Measurements from ENCODE around the gene TMEM97. TPM values are rescaled to one million over a fixed set of nuclear protein-coding genes. Genes with fewer than 3 reads are reported as not detected.
"Not testable (repeated sequence)": the region's sequence is repeated elsewhere in the genome, so short reads cannot be mapped to it uniquely, and the experiment has no call there.

TMEM97 gene
- total RNA-seq, 4 donors from 2014 or later, result 6.8 to 16.4 (median 13.0) TPM

GRCh38 chr17:28338056-28338768, 19.2 kb downstream of the TMEM97 start:
- no peak for DNase-seq
- peaks cover 27 to 68% (median 42%) of the 10 kb centered on the region in 3 donors for H3K4me1 ChIP-seq
- peak overlapping the region; percentile 34 to 99 (median 68) for H3K27ac ChIP-seq
- H3K9me3 ChIP-seq, result no peaks in the 10 kb centered on the region
- H3K4me3 ChIP-seq, result peak overlapping the region in 1 of 4 donors; percentile 6
- peaks cover 23 to 38% (median 31%) of the 10 kb centered on the region in 3 donors for H3K36me3 ChIP-seq
- intact Hi-C loops (cut with DNase I), result no loop called here
- no peaks in the 10 kb centered on the region for H3K27me3 ChIP-seq
- 48 to 61% methylated on average over 4 to 5 of the region's 5 CpGs for WGBS, 2 donors
- no peak for TF ChIP-seq CTCF (IDR thresholded peaks at IDR 0.05)
- no peak for TF ChIP-seq POLR2A (IDR thresholded peaks at IDR 0.05)

DNA sequence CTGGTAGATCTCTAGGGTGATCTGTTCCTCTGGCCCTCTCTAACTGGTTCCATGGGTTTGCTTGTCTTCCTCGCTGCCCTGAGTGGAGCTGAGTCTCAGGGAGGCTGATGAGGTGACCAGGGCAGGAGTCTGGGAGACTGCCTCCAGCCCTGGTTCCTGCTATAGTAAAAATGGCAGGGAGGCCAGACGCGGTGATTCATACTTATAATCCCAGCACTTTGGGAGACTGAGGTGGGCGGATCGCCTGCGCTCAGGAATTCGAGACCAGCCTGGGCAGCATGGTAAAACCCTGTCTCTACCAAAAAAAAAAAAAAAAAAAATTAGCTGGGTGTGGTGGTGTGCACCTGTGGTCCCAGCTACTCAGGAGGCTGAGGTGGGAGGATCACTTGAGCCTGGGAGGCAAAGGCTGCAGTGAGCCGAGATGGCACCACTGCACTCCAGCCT, 19.8 kb downstream of the TMEM97 start:
- WGBS, 2 donors, result 24 to 65% methylated on average over 2 to 8 of the region's 8 CpGs
- peak overlapping the region; percentile 49 to 99 (median 68) for H3K27ac ChIP-seq
- peak overlapping the region in 1 of 4 donors; percentile 6 for H3K4me3 ChIP-seq
- peaks cover 23 to 44% (median 34%) of the 10 kb centered on the region in 3 donors for H3K36me3 ChIP-seq
- H3K27me3 ChIP-seq; H3K9me3 ChIP-seq; intact Hi-C loops (cut with DNase I); DNase-seq: not testable (repeated sequence)
- H3K4me1 ChIP-seq, result peaks cover 27 to 65% (median 41%) of the 10 kb centered on the region in 3 donors

GRCh38 chr17:28339431-28339830, 20.4 kb downstream of the TMEM97 start:
- TF ChIP-seq CTCF (IDR thresholded peaks at IDR 0.05) (no peak), POLR2A (IDR thresholded peaks at IDR 0.05) (no peak)
- peaks cover 24 to 59% (median 34%) of the 10 kb centered on the region in 3 donors for H3K4me1 ChIP-seq
- H3K27ac ChIP-seq, result peak overlapping the region in 3 of 4 donors; percentile 49 to 99 (median 62)
- intact Hi-C loops (cut with DNase I), result no loop called here
- DNase-seq, result no peak
- H3K27me3 ChIP-seq, result no peaks in the 10 kb centered on the region
- no peaks in the 10 kb centered on the region for H3K9me3 ChIP-seq
- H3K4me3 ChIP-seq, result peak overlapping the region in 1 of 4 donors; percentile 7
- peaks cover 26 to 50% (median 40%) of the 10 kb centered on the region in 3 donors for H3K36me3 ChIP-seq
- 70 to 77% methylated on average over 12 of the region's 15 CpGs for WGBS, 2 donors

DNA sequence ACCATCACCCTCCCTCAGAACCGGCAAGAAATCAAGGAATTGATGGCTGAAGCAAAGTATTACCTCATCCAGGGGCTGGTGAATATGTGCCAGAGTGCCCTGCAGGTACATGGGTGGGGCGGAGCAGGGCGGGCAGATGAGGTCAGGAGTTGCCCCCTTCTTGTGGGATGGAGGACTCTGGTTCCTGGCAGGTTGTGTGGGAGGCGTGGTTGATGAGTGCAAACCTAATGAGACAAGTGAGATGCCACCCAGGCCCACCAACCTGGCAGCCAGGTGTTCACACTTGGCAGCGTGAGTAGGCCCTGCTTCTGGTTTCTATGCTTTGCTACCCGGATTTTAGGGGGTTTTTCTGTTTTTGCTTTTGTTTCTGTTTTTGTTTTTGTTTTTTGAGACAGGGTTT, 21.4 kb downstream of the TMEM97 start:
- no peak overlapping the region for H3K27ac ChIP-seq
- intact Hi-C loops (cut with DNase I), result no loop called here
- peaks cover 28 to 60% (median 49%) of the 10 kb centered on the region in 3 donors for H3K36me3 ChIP-seq

DNA sequence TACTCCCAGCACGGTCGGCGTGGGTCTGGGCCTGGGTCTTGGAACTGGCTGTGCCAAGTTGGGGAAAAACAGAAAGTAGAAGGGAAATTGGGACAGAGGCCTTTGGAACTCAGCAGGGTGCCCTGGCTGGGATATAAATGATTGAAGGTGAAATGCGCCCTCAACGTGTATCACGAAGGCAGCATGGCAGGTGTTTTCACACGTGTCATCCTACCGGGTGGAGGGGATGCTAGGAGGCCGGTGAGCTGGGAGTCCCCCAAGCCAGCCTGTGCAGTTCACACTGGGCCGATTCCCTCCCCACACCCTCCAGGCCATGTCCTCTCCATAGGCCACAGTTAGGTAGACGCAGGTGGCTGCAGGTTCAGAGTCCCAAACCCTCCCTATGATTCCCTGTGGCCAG, 22.5 kb downstream of the TMEM97 start:
- no peak for DNase-seq
- TF ChIP-seq POLR2A (IDR thresholded peaks at IDR 0.05) (no peak), CTCF (IDR thresholded peaks at IDR 0.05) (no peak)
- peaks cover 13 to 51% (median 29%) of the 10 kb centered on the region in 3 donors for H3K4me1 ChIP-seq
- peaks cover 28 to 71% (median 58%) of the 10 kb centered on the region in 3 donors for H3K36me3 ChIP-seq
- intact Hi-C loops (cut with DNase I), result no loop called here
- H3K9me3 ChIP-seq, result no peaks in the 10 kb centered on the region
- H3K27me3 ChIP-seq, result no peaks in the 10 kb centered on the region
- 91 to 92% methylated on average over 4 to 10 of the region's 11 CpGs for WGBS, 2 donors
- no peak overlapping the region for H3K27ac ChIP-seq
- no peak overlapping the region for H3K4me3 ChIP-seq

More for the DNA sequence above, 21.4 kb downstream of the TMEM97 start:
- no peaks in the 10 kb centered on the region for H3K27me3 ChIP-seq
- WGBS, 2 donors, result 72 to 78% methylated on average over 5 to 6 of the region's 6 CpGs
- H3K4me3 ChIP-seq, result no peak overlapping the region
- no peaks in the 10 kb centered on the region for H3K9me3 ChIP-seq
- no peak for DNase-seq
- no peak for TF ChIP-seq POLR2A (IDR thresholded peaks at IDR 0.05)
- no peak for TF ChIP-seq CTCF (IDR thresholded peaks at IDR 0.05)
- H3K4me1 ChIP-seq, result peaks cover 19 to 54% (median 29%) of the 10 kb centered on the region in 3 donors
